RCC 7860 (cell line): Measurements from ENCODE around the gene MARK2.

Experiments
- DNase-seq: peaks from one replicate; pipeline ENCODE4 v3.0.0-alpha.2; 2015; ENCODE audit warnings: low spot score
- FAIRE-seq: peaks from 2 replicates; lab custom pipeline; 2012; peaks lifted over from hg19 to GRCh38; lab: Jason Lieb, UNC

MARK2 gene

DNA sequence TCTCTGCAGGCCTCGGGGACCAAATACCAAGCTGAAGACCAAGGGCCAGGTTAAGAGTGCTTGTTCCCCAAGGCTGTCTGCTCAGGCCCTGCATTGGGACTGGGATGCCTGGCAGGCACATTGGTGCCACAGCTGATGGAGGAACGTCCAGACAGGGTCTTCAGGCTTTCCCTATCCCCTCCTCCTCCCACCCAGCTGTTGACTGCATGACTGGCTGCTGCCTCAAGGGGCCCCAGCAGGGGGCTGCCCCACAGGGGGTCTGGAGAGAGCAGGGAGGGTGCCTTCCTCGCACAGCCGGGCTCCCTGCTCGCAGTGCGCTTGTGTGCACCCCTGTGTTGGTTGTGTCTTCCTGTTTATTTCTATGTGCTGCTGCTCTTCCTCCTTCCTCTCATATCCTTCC, 68.2 kb downstream of the MARK2 start:
- FAIRE-seq (no peak), DNase-seq (no peak)

DNA sequence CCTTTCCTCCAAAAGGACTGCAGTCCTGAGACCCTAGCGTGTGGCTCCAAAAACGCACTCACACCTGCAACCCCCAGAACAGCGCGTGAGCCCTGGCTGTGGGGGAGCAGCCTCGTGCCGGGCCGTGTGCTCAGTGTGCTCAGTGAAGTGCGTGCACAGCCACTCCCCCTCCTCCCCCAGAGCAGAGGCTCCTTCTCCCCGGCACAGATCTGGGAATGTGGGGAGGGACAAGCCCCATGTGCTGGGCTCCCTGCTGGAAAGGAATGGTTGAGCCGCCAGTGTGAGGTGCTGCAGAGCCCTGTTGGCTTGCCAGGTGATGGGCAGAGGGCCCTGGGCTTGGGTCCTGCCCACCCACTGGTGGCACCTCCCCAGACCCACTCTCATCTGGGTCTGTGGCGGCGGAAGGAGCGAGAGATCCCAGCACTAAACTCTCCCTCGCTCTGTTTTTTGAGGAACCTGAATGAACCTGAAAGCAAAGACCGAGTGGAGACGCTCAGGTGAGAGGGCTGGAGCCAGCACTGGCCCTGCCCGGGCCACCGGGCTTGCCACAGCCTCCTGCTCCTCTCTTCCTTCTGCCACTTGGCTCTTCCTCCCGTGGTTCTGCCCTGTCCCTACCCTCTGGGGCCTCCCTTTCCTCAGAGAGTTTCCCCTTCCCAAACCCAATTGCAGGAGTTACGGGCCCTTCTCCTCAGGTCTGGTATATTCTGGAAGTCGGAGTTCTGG, 69.1 kb downstream of the MARK2 start:
- FAIRE-seq = no peak
- no peak for DNase-seq

DNA sequence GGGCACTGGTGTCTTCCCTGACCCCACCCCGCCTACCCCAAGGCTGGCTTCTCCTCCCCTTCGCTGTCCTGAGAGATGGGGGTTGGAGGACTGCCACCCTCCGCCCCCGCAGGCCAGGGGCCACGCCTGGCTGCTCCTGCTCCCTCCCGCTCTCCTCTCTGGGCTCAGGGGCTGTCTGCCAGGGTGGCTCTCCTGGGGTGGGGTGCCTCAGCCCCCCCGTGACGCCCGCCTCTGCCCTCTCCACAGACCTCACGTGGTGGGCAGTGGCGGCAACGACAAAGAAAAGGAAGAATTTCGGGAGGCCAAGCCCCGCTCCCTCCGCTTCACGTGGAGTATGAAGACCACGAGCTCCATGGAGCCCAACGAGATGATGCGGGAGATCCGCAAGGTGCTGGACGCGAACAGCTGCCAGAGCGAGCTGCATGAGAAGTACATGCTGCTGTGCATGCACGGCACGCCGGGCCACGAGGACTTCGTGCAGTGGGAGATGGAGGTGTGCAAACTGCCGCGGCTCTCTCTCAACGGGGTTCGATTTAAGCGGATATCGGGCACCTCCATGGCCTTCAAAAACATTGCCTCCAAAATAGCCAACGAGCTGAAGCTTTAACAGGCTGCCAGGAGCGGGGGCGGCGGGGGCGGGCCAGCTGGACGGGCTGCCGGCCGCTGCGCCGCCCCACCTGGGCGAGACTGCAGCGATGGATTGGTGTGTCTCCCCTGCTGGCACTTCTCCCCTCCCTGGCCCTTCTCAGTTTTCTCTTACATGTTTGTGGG, 69.9 kb downstream of the MARK2 start:
- no peak for FAIRE-seq
- no peak for DNase-seq

DNA sequence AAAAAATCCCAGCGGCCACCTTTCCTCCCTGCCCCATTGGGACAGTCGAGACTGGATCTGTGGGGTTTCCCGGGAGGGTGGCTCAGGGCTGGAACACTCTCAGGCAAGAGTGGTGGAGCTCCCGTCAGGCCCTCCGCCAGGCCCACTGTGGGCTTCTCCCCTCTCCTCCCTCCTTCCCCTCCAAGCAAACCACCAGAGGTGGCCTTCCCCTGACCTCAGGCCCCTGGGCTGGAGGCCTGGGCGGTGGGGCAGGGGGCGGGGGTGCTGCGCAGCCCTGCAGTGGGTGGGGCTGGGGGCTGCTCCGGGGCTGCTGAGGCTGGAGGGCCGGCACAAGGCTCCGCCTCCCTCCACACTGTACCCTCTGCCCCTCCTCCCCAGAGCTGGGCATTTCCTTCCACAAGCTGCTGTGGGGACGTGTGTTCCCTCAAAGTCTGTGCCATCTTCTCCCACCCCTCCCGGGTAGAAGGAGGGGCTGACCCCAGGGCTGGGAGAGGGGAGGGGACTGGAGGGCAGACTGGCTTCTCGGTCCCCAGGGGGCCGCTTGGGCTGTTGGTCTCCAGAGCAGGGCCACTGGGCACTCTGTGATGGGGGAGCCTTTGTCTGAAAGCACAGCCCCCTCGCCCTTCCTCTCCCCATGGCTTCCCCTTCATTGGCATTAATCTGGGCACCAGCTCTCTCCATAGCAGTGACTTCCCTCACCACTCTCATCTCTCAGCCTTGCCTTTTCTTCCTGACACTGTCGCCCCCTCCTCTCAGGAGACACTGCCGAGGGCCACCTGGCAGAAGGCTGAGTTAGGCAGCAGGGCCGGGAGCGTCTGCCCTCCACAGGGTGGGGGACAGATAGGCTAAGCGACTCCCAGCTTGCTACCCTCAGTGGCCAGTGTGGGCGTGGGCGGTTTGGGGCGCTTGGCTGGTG, 70.9 kb downstream of the MARK2 start:
- FAIRE-seq = no peak
- DNase-seq = no peak

DNA sequence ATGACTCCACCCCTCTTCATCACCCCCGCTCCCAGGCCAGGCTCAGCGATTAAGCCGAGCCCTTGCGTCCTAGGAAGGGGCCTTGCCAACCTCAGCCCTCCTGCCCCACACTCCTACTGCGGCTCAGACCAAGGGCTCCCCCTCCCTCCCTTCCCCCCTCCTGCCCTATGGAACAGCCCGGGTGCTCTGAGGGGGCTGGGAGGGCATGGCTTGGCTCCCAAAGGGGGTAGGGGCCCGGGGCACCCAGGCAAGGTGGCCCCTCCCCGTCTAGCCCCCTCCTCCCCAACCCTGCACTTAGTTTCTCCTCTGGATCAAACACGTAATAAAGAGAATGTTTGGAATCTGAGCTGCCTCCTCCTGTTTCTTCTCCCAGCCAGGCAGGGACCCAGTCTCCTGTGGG, 71.8 kb downstream of the MARK2 start:
- DNase-seq = no peak
- no peak for FAIRE-seq

DNA sequence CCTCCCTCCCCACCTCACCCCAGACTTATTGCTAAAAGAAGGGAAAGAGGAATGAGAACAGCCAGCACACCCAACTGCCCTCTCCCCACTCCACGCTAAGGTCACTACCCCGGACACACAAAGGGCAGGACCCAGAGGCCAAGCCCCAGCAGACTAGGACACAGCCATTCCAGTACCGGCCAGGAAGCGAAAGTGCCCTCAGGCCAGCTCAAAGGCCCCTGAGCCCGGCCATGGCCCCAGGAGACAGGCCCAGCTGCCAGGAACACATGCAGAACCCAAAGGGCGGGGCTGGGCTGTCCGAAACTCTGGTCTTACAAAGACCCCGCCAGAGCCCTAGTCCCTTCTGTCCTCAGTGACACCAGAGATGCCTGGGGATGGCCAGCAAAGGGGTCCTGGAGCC, 72.5 kb downstream of the MARK2 start:
- DNase-seq (no peak), FAIRE-seq (no peak)

DNA sequence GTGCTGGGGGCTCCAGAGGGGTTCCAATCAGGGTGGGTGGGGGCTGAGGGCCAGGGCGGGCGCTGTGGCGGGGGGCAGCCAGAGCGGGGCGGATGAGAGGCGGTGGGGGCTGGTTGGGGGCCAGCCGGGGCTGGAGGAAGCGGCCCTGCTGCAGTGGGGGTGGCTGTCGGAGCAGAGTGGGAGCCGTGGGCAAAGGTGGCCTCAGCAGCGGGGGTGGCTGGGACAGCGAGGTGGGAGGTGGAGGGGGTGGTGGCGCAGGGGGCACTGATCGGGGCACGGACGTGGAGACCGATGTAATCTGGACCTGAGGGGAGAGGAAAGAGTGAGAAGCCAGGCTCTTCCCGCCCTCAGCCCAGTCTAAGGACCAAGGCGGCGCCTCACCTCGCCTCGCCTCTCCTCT, 73.0 kb downstream of the MARK2 start:
- FAIRE-seq (no peak), DNase-seq (no peak)

DNA sequence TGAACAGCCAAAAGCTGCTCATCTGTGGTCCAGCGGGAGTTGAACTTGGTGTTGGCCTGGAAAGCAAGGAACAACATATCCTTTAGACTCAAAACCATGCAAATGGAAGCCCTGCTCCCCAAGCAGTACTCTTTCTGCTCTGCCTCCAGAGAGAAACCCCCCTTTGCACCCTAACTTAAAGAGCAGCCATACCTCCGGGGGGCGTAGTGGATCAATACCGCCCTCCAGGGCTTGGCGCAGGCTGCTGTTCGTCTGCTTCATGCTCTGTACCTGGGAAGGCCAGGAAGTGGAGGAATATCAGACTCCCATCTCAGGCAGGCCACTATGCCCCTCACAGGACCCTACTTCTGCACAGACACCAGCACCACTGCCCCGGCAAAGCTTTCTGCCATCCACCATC, 73.8 kb downstream of the MARK2 start:
- no peak for FAIRE-seq
- no peak for DNase-seq

DNA sequence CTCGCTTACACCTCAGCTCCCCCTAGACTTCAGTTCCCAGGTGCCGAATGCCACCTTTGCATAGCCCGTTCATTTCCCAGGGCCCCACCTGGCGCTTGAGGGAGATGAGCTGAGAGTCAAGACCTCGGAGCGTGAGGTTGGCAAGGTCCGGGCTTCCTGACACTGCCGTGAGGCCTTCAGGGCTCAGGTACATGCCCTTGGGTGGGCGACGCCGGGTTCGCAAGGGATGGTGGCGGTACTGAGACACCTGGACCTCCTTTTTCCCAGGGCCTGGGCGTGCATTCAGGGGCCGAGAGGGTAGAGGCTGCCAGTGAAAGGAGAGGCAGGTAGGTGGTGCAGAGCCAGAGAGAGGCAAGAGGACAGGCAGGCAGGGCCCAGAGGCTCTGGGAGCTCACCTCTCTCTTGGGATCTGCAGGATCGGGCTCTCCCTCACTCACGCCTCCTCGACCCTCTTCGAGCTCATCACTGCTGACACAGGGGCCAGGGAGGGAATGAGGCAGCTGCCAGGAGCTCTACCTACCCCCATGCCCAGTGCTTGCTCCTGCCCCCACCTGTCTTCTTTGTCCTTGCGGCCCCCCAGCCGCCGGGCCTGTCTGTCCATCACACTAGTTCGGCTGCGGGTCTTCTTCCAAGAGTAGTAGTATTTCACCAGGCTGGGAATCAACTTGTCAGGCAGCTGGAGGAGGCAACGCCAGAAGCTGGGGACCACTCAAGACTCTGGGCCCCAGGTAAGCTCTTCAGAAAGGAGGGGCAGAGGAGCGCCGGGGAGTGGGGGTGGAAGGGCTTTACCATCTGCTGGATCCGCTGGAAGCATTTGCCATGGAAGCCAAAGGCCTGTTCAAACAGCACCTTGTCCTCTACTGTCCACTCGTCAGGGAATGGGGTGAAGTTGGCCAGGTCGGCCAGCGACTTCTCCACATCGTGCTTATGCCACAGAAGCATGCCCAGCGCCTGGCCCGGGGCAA, 75.2 kb downstream of the MARK2 start:
- FAIRE-seq (no peak), DNase-seq (no peak)

DNA sequence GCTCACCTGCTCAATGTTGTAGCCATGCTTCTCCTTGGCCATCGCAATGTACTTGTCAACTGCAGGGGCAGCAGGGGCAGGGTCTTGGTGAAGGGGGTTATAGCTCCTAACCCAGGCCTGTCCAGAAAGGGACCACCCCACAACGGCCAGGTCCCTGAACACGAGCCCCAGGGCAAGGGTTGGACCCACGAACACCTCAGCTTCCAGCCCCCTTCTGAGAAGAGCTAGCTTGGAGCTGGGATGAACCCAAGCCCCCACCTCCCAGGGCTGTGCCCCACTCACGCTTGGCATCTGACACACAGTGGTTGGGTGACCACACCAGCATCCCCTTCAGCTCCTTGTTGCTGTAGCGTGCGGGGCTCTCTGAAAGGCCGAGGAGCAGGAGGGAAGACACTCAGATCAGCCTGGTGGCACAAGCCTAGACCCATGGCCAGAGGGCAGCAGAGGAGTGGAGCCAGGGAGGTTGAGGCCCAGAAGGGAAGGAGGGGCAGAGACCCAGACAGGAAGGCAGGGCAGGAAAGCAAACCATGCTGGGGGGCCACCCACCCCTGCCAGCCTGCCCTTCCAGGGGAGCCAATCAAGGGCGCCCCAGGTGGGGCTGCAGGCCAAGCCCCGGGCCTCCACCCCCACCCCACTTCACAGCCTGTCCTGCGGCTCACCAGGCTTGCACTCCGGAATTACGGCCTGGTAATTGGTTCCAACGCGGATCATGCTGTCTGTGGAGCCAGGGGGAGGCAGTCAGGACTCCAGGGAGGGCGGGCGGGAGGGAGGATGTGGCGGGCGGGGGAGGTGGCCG, 76.2 kb downstream of the MARK2 start:
- DNase-seq = no peak
- FAIRE-seq = no peak

DNA sequence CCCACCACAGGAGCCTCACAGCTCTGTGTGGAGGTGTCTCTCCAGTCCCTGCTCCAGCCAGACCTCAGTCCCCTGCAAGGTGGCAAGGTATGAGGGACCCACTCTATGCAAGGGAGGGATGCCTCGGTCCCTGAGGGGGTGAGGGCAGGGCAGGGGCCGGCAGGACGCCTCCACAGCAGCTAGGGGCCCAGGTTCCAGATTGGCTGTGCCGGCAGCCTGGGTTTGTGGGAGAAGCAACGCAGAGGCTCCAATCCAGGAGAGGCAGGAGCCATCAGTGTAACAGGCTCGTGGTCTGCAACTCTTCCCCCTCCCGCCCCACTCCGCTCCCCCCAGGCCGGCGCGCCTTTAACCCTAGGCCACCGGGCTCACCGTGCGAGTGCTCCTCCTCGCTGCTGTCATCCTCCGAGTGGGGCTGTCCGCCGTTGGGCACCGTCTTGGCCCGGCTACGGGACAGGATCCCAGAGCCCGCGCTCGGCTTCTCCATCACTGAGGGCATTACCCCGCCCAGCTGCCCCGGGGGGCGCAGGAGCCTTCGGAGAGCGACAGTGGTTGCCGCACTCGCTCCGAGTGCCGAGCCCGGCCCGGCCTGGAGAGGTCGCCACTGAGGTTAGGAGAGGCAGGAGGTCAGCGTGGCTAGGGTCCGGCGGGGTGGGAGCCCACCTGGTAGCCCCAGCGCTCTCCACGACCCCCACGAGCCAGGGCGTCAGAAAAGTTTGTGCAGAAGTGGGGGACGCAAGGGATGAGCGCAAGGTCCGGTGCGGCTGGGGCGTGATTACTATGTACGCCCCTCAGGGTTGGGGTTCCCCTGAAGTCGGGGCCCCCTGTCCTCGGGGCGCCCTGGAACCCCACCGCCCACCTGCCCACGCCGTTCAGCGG, 77.3 kb downstream of the MARK2 start:
- no peak for FAIRE-seq
- DNase-seq = no peak

DNA sequence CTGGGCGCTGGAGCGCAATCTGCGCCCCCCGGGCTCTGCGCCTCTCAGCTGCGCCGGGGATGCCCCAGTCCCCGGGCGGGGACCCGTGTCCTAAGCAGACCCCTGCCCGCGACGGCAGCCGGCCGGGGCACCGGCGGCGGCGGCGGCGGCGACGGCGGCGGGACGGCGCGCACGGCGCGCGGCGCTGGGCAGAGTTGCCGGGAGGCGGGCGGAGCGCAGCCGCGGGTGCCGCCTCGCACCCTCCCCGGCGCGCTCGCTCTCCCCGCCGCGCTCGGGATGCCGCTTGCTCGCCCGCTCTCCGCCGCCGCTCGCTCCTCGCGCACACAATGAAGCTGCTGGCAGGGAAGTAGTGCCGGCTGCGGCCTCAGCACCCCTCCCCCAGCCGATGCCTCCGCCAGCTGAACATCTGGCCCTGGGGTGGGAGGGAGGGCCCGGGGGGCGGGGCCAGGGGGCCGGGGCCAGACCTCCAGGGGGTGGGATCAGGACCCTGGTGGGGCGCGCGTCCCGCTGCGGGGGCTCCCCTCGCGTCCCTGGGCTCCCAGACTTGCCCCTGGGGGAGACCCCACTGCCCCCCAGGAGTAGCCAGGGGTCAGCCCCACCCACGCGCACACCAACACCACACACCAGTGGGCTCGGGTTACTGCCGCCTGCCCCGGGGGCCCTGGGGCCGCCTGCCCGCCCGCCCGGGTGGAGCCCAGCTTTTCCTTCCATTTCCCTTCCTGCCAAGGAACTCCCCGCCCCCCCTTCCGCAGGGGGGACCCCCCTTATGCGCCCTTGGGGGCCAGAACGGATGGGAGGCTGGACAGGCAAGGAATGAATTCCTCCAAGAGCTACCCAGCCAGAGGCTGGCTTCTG, 78.2 kb downstream of the MARK2 start, which contains the start of gene RCOR2:
RCOR2 (minus strand) TSS at position 328 of the 855 bp plus-strand sequence. CDS start 708 bp downstream, outside the sequence.
- no peak for FAIRE-seq
- DNase-seq = peak; percentile 10

DNA sequence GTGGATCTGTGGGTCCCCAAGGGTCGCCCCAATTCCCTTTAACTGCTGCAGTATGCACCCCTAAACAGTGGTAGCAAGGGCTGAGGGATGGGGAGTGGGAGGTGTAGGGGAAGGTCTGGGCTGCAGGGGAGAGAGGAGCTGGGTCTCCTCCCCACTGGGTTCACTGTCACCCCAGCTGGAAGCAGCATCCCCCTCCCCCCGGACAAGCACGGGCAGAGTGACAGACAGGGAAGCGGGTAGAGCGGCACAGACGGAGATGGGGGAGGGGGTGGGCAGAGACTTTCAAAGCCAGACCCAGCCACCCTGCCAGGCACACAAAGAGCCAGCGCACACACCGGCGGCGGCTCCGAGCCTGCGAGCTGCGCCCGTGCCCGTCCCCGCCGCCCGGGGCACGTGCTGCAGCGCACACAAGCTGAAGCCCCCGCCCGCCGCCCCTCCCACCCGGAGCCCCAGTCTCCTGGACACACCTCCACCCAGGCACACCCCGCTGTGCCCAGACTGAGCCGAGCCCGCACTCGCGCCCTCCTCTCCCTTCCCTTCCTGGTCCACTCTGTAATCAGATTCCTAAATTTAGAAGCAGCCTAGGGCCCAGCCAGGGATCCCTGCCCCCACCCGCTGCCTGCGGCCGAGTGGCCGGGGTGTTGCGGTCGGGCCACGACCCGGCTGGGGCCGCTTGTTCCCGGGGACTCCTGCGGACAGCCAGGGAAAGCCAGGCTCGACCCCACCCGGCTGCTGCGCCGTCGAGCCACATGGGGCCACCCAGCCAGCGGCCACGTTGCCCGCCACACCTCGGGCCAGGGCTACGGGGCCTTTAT, 79.0 kb downstream of the MARK2 start:
- no peak for DNase-seq
- no peak for FAIRE-seq

DNA sequence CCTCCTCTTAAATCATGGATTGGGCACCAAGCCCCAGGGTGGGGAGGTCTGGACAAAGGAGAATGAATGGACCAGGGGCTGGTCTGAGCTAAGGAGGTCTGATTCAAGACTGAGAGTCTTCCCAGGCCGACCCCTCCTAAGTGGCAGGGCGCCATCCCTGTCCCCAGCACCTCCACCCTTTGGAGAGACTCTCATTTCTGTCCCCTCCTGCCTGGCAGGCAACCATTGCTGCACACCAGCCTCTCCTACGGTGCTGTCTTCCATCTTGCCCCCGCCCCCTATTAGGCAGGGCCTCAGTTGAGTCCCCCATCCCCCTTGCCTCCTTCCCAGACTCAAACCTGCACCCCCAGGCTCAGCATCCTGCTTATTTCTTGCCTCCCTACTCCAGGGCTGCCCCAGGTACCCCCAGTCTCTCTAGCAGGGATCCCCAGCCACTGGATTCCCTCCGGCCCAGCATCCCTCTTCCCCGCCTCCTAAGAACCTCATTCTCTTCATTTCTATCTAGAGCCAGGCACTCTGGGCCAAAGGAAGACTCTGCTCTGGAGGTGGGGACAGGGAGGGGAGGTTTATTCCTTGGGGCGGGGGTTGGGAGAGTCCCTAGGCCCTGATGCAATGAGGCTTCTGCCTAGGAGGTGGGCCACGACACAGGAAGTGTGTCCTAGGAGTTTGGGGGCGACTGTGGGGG, 79.7 kb downstream of the MARK2 start:
- FAIRE-seq (no peak), DNase-seq (no peak)

DNA sequence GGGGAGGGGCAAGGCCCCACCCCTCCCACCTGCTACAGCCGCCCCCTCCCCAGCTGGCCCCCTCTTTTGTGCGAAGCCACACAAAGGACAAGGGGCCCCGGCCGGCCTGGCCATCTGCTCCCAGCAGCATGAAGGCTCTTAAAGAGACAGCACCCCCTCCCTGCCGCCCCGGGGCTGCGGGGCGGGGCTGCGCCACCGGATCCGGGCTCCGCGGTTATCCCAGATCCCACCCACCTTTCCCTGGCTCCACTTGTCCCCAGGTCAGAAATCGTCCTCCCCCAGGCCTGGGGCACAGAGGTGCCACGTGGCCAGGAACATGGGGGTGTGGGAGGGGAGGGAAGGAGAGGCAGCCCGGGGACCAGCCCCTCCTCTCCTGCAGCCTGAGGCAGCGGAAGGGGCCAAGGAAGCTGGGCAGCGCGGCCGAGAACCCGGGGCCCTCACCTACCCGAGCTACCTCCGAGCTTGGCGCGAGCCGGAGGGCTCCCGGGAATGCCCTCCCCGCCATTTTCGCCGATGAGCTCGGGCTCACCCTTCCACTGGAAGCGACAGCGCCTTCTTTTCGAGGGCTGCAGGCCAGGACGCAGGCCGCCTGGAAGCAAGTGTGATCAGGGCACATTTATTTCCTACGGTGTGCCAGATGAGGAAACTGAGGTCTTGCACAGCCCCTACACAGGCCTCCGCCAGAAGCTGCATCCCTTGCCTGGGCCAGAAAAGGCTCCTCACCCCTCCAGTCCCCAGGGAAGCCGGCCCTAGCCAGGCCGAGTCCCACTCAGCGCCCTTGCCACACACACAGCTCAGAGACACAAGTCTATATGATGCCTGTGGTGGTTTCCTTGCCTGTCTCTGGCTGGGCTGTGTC, 80.6 kb downstream of the MARK2 start:
- DNase-seq (no peak), FAIRE-seq (no peak)
